ENCODE measurements around the gene CETN2. TPM values are rescaled to one million over a fixed set of nuclear protein-coding genes. Genes with fewer than 3 reads are reported as not detected.
"Not testable (repeated sequence)": the region's sequence is repeated elsewhere in the genome, so short reads cannot be mapped to it uniquely, and the experiment has no call there.

CETN2 gene
- total and polyA plus RNA-seq, 3 donors from 2014 or later: 27.0 to 43.8 (median 32.4) TPM

DNA sequence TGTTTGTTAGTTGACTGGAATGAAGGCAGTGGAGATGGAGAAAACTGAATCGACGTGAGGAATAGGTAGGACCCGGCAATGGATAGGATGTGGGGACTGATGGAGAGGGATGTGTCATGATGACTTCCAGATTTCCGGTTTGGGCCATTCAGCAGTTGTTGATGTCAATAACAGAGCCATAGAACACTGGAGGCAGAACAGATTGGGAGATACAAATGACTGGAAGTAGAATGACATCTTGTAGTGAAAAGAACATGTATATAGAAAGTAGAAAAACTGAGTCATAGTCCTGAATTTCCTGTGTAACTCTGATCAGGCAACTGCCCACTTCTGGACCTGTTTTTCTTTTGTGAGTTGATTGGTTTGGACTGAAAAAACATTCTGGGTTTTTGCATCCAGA, 24.5 kb downstream of the CETN2 start:
- Histone ChIP-seq H3K36me3 (ENCODE audit: low read depth, missing control alignments) (no peaks in the 10 kb centered on the region), H3K27me3 (no peaks in the 10 kb centered on the region), H3K4me3 (no peak overlapping the region), H3K27ac (no peak overlapping the region), H3K4me1 (no peaks in the 10 kb centered on the region), H3K9me3 (no peaks in the 10 kb centered on the region)
- WGBS, 2 donors: 87 to 90% methylated on average over 4 of the region's 4 CpGs
- TF ChIP-seq POLR2A (IDR thresholded peaks at IDR 0.05): no peak
- TF ChIP-seq, protein P1, sequence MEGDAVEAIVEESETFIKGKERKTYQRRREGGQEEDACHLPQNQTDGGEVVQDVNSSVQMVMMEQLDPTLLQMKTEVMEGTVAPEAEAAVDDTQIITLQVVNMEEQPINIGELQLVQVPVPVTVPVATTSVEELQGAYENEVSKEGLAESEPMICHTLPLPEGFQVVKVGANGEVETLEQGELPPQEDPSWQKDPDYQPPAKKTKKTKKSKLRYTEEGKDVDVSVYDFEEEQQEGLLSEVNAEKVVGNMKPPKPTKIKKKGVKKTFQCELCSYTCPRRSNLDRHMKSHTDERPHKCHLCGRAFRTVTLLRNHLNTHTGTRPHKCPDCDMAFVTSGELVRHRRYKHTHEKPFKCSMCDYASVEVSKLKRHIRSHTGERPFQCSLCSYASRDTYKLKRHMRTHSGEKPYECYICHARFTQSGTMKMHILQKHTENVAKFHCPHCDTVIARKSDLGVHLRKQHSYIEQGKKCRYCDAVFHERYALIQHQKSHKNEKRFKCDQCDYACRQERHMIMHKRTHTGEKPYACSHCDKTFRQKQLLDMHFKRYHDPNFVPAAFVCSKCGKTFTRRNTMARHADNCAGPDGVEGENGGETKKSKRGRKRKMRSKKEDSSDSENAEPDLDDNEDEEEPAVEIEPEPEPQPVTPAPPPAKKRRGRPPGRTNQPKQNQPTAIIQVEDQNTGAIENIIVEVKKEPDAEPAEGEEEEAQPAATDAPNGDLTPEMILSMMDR (IDR thresholded peaks at IDR 0.05): no peak
- intact Hi-C loops (cut with DNase I; ENCODE audit: low total_unique reads): no loop called here
- no peak for DNase-seq

DNA sequence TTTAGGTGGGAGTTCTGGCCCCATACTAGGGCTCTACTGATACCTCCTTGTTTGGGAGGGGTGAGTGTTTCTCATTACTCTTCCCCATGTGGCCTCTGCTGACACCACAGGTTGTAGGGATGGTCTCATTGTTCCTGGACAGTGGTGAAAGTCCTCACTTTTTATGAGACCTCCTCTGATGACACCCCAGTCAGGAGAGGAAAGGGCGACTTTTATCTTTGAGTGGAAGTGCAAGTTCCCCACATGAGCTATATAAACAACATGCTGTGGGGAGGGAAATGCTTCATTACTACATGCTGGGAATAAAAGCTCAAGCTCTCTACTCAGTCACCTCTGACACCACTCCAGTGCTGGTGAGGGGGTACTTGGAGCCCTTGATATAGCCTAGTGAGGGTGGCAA, 31.6 kb downstream of the CETN2 start:
- Histone ChIP-seq H3K4me1 (no peaks in the 10 kb centered on the region), H3K36me3 (ENCODE audit: low read depth, missing control alignments) (no peaks in the 10 kb centered on the region), H3K27me3 (no peaks in the 10 kb centered on the region), H3K27ac (no peak overlapping the region), H3K4me3 (no peak overlapping the region), H3K9me3 (no peaks in the 10 kb centered on the region)
- intact Hi-C loops (cut with DNase I; ENCODE audit: low total_unique reads): no loop called here
- TF ChIP-seq POLR2A (IDR thresholded peaks at IDR 0.05): no peak
- TF ChIP-seq, protein P1 (IDR thresholded peaks at IDR 0.05): no peak
- DNase-seq: no peak
- WGBS, 2 donors: 88% methylated on average over 1 of the region's 1 CpG; no CpG with 5 or more reads in 1 of the 2 donors

DNA sequence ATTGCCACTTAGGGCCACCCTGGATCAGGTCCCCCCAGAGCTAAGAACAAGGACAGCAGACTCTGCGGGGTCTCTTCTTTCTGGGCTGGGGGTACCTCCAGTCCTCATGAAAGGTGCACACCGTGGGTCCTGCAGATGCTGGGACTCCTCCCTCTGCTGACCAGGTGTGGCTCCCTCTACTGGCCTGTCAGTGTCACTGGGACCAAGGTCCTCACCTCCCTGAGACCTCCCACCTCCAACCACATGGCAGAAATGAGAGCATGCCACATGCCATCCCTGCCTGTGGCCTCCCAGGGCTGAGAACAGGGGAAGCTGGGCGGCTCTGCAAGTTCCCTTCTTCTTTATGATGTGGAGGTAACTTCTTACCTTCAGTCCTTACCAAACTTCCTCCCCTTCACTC, 43.5 kb downstream of the CETN2 start:
- H3K27me3 ChIP-seq; H3K4me1 ChIP-seq; DNase-seq; H3K27ac ChIP-seq; H3K9me3 ChIP-seq; intact Hi-C loops (cut with DNase I; ENCODE audit: low total_unique reads); H3K36me3 ChIP-seq (ENCODE audit: low read depth, missing control alignments); H3K4me3 ChIP-seq: not testable (repeated sequence)
- WGBS, 2 donors: no CpG with 5 or more reads among the region's 3 CpGs

Other genes starting within 250 kb of the CETN2 start
- gene GABRQ, start 192.9 kb downstream of the CETN2 start, total RNA-seq: 1 to 10 TPM; 3.5 to 9.6 TPM
- 2.4 TPM for gene GABRQ, start 192.9 kb downstream of the CETN2 start, polyA plus RNA-seq (ENCODE audit: insufficient read depth, low read depth, low replicate concordance)
- 10 to 100 TPM; 16.0 to 16.3 TPM for gene MAGEA3, start 132.0 kb downstream of the CETN2 start, total RNA-seq
- 16.1 TPM for gene MAGEA3, start 132.0 kb downstream of the CETN2 start, polyA plus RNA-seq (ENCODE audit: insufficient read depth, low read depth, low replicate concordance)
- under 1 TPM in 1 of 2 donors, not detected in 1; 0.50 TPM for gene CSAG2, start 121.5 kb downstream of the CETN2 start, total RNA-seq
- not detected for gene CSAG2, start 121.5 kb downstream of the CETN2 start, polyA plus RNA-seq (ENCODE audit: insufficient read depth, low read depth, low replicate concordance)
- 1 to 10 TPM; 2.1 to 8.6 TPM for gene MAGEA2B, start 116.1 kb downstream of the CETN2 start, total RNA-seq
- 4.9 TPM for gene MAGEA2B, start 116.1 kb downstream of the CETN2 start, polyA plus RNA-seq (ENCODE audit: insufficient read depth, low read depth, low replicate concordance)
- gene CSAG1, start 97.0 kb downstream of the CETN2 start, total RNA-seq: under 1 TPM in 1 of 2 donors, not detected in 1; 0.50 TPM
- gene CSAG1, start 97.0 kb downstream of the CETN2 start, polyA plus RNA-seq (ENCODE audit: insufficient read depth, low read depth, low replicate concordance): 3.3 TPM
- gene MAGEA12, start 97.0 kb downstream of the CETN2 start, total RNA-seq: 10 to 100 TPM in 1 of 2 donors, 1 to 10 TPM in 1; 8.9 to 11.4 TPM
- gene MAGEA12, start 97.0 kb downstream of the CETN2 start, polyA plus RNA-seq (ENCODE audit: insufficient read depth, low read depth, low replicate concordance): 5.6 TPM
- gene MAGEA2, start 76.9 kb downstream of the CETN2 start, total RNA-seq: 1 to 10 TPM; 6.1 to 9.2 TPM
- gene MAGEA2, start 76.9 kb downstream of the CETN2 start, polyA plus RNA-seq (ENCODE audit: insufficient read depth, low read depth, low replicate concordance): 6.2 TPM
- 1 to 10 TPM; 1.9 to 6.0 TPM for gene CSAG3, start 71.5 kb downstream of the CETN2 start, total RNA-seq
- gene CSAG3, start 71.5 kb downstream of the CETN2 start, polyA plus RNA-seq (ENCODE audit: insufficient read depth, low read depth, low replicate concordance): 6.0 TPM
- 10 to 100 TPM; 11.0 to 11.3 TPM for gene MAGEA6, start 61.1 kb downstream of the CETN2 start, total RNA-seq
- gene MAGEA6, start 61.1 kb downstream of the CETN2 start, polyA plus RNA-seq (ENCODE audit: insufficient read depth, low read depth, low replicate concordance): 13.4 TPM
- 10 to 100 TPM; 14.6 to 17.9 TPM for gene NSDHL, start 306 bp upstream of the CETN2 start, total RNA-seq
- 20.0 TPM for gene NSDHL, start 306 bp upstream of the CETN2 start, polyA plus RNA-seq (ENCODE audit: insufficient read depth, low read depth, low replicate concordance)
- gene ZNF185, start 67.3 kb upstream of the CETN2 start, total RNA-seq: 1 to 10 TPM; 5.9 to 6.9 TPM
- 11.1 TPM for gene ZNF185, start 67.3 kb upstream of the CETN2 start, polyA plus RNA-seq (ENCODE audit: insufficient read depth, low read depth, low replicate concordance)
- 10 to 100 TPM; 13.0 to 13.9 TPM for gene PNMA5, start 163.4 kb upstream of the CETN2 start, total RNA-seq
- 15.8 TPM for gene PNMA5, start 163.4 kb upstream of the CETN2 start, polyA plus RNA-seq (ENCODE audit: insufficient read depth, low read depth, low replicate concordance)
- gene PNMA3, start 225.7 kb upstream of the CETN2 start, total RNA-seq: 10 to 100 TPM; 28.2 to 35.0 TPM
- gene PNMA3, start 225.7 kb upstream of the CETN2 start, polyA plus RNA-seq (ENCODE audit: insufficient read depth, low read depth, low replicate concordance): 26.2 TPM
- 1 to 10 TPM; 3.7 to 4.0 TPM for gene PNMA6A, start 241.7 kb upstream of the CETN2 start, total RNA-seq
- 4.2 TPM for gene PNMA6A, start 241.7 kb upstream of the CETN2 start, polyA plus RNA-seq (ENCODE audit: insufficient read depth, low read depth, low replicate concordance)

Data from testis (tissue), 3 donors.